CD4-positive, CD25-positive, alpha-beta regulatory T cell (primary cell): Measurements from ENCODE around the gene RAC3. TPM values are rescaled to one million over a fixed set of nuclear protein-coding genes. Genes with fewer than 3 reads are reported as not detected.

Experiments
- ATAC-seq, 2 donors: fragments of 150-1000 bp; cut with Tn5 transposase; one replicate each; pipeline ENCODE4 v1.10.0; 2021; ENCODE audit warnings: low read depth in 2 of 2, moderate number of reproducible peaks in 2 of 2, moderate library complexity in 1 of 2
- DNase-seq, 3 donors: peaks; one replicate each; pipeline versions ENCODE4 v3.0.0 to v3.0.0-alpha.2; 2012 to 2022; ENCODE audit warnings: mixed read lengths in 1 of 3
- H3K27ac ChIP-seq: one replicate; pipeline ENCODE4 v1.7.0; 2013; ENCODE audit warnings: mild to moderate bottlenecking, low read length; ENCODE audit not compliant: insufficient read depth, poor library complexity, severe bottlenecking
- H3K27me3 ChIP-seq: one replicate; pipeline ENCODE4 v1.7.0; 2013; ENCODE audit warnings: low read length; ENCODE audit not compliant: control insufficient read depth, insufficient read depth
- H3K36me3 ChIP-seq: one replicate; pipeline ENCODE4 v1.7.0; 2013; ENCODE audit warnings: mild to moderate bottlenecking, low read length, moderate library complexity; ENCODE audit not compliant: control insufficient read depth, insufficient read depth
- H3K4me1 ChIP-seq: 2 replicates; pipeline ENCODE4 v1.7.0; 2013; ENCODE audit warnings: mild to moderate bottlenecking, low read length; ENCODE audit not compliant: insufficient read depth, control insufficient read depth, poor library complexity, severe bottlenecking
- H3K4me3 ChIP-seq: one replicate; pipeline ENCODE4 v1.7.0; 2013; ENCODE audit warnings: low read depth, mild to moderate bottlenecking, low read length, moderate library complexity
- H3K9me3 ChIP-seq, 2 experiments: 1 replicate in 1 of 2; 2 replicates in 1 of 2; pipeline ENCODE4 v1.7.0; 2013; ENCODE audit warnings: low read length in 2 of 2, mild to moderate bottlenecking in 1 of 2, moderate library complexity in 1 of 2; ENCODE audit not compliant: control insufficient read depth in 2 of 2
- H3K27ac Mint-ChIP-seq, 3 donors: one replicate each; pipeline ENCODE4 v1.8.0; 2020 to 2022; ENCODE audit warnings: mild to moderate bottlenecking in 3 of 3, mixed read lengths in 3 of 3, moderate library complexity in 2 of 3
- H3K27me3 Mint-ChIP-seq: one replicate; pipeline ENCODE4 v1.8.0; 2022; ENCODE audit warnings: mild to moderate bottlenecking, mixed read lengths
- H3K36me3 Mint-ChIP-seq: one replicate; pipeline ENCODE4 v1.8.0; 2020; ENCODE audit warnings: mixed read lengths
- H3K4me1 Mint-ChIP-seq, 4 donors: one replicate each; pipeline ENCODE4 v1.8.0; 2020 to 2022; ENCODE audit warnings: mixed read lengths in 4 of 4, mild to moderate bottlenecking in 1 of 4
- H3K4me3 Mint-ChIP-seq, 4 donors: one replicate each; pipeline ENCODE4 v1.8.0; 2020 to 2022; ENCODE audit warnings: mild to moderate bottlenecking in 4 of 4, mixed read lengths in 4 of 4, moderate library complexity in 3 of 4
- H3K9me3 Mint-ChIP-seq, 7 donors: one replicate each; pipeline ENCODE4 v1.8.0; 2020 to 2022; ENCODE audit warnings: mixed read lengths in 7 of 7, mild to moderate bottlenecking in 3 of 7, moderate library complexity in 2 of 7
- polyA plus RNA-seq, 4 donors: library from polyadenylated mRNA; unstranded; fragments of 300-500 nt; fragmentation: Illumina TruSeq; gene quantifications; one replicate each; pipeline ENCODE4 v1.2.3, GENCODE V29; 2021
- total RNA-seq: library from RNA; stranded (reverse); gene quantifications from one replicate; pipeline ENCODE4 v1.2.3, GENCODE V29; 2022

The RAC3 gene
- total and polyA plus RNA-seq, 5 donors from 2014 or later, result 0.26 to 3.6 TPM; not detected in 3

DNA sequence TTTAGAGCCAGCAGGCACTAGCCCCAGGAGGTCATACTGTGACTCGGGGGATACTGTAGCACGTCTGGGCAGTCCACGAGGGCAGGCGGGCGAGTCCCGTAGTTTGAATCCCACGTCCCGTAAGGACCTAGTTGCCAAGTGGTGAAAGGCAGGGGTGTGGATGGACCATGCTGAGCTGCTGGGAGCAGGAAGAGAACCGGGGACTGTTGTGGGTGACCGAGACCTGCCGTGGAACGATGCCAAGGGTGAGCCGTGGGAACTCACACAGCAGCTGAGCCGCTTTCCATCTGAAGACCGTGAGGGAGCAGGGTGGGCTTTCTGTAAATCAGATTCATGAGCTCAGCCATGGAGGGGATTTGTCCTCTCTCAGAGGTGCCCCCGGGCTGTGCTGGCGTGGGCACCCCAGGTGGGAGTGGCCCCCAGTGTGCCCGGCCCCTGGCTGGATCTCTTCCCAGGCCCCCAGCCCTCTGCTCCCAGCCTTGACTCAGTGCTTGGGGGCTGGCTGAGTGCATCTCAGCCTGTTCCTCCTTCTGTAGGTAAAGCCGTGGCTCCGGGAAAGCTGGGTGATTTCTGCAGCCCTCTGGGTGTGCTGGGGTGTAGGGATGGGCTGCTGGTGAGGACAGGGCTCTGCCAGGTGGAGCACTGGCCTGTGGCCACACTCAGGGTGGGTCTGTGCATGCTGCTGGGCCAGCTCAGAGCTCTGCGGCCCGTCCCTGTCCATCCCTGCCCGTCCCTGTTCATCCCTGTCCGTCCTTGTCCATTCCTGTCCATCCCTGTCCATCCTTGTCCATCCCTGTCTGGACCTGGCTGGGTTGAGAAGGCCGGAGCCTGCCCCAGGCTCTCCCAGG, 40.4 kb upstream of the RAC3 start:
- no peaks in the 10 kb centered on the region for H3K4me1 ChIP-seq
- H3K36me3 Mint-ChIP-seq, result no peaks in the 10 kb centered on the region
- H3K27ac Mint-ChIP-seq, result no peak overlapping the region

DNA sequence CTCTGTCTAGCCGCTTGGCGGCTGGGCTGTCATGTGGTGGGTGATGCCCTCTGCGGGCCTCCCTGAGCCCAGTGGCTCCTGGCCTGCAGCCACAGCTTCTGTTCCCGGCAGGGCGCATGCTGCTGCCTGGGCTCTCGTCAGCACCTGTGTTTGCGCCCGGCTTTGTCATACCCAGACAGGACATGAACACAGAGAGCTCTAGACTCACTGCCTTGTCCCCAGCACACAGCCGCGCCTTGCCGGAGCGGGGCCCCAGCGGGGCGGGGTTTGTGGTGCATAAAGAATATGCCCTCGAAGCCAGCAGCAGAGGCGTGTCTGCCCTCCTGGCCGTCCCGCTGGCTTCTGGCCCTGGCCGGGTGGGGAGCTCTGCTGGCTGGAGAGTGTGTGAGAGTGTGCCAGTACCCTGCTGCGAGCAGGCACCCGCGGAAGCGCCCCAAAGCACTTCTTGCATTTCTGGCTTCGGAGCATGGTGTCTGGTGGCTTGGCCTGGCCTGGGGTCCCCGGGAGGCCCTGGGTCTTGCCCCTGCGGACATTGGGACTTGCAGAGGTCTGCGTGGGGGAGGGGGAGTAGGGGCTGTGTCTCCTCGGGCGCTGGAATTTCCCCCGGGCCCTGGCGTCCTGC, 39.7 kb upstream of the RAC3 start:
- ATAC-seq, result no peak
- no peak overlapping the region for H3K4me3 Mint-ChIP-seq
- no peaks in the 10 kb centered on the region for H3K4me1 ChIP-seq

More for the DNA sequence above, 40.4 kb upstream of the RAC3 start:
- peaks cover 0 to 9% (median 2%) of the 10 kb centered on the region in 4 donors for H3K4me1 Mint-ChIP-seq
- Histone ChIP-seq H3K36me3 (no peaks in the 10 kb centered on the region), H3K27me3 (no peaks in the 10 kb centered on the region), H3K27ac (no peak overlapping the region), H3K9me3 (no peaks in the 10 kb centered on the region), H3K4me3 (no peak overlapping the region)
- DNase-seq, result no peak
- H3K9me3 Mint-ChIP-seq, result peaks cover 0 to 1% (median 0%) of the 10 kb centered on the region in 7 donors
- ATAC-seq, result peak in 1 of 2 donors; percentile 9
- no peaks in the 10 kb centered on the region for H3K27me3 Mint-ChIP-seq
- no peak overlapping the region for H3K4me3 Mint-ChIP-seq

DNA sequence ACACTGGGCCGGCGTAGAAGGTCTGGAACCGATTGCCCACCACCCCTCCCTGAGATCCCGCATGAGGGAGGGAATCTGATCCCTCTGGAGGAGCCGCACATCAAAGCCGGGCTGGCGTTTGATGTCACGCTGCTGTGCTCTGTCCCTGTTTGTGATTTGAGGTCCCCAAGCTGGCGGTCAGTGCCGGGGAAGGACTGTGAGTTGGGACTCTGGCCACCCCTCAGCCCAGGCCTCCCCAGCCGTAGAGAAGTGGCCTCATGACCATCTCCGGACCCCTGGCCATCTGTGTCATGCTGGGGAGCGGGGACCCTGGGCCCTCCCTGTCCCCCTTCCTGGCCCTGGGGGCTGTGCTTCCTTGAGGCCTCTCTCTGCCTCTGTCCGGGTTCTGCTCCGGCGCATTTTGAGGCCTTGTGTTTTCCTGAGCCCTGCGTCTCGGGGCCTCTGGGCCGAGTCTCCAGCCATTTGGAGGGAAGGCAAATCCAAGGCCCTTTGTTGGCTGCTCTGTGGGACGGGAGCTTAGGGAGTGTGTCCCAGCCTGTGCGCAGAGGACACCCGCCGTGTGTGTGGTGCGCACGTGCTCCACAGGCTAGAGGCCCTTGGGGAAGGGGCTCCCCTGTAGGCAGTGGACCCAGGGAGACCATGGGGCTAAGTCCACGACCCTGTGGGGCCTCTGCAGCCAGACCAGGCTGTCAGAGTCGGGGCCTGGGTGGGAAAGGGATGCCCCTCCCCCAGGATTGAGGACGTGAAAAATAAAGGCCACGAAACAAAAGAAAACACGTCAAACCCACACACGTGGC, 39.0 kb upstream of the RAC3 start:
- Histone ChIP-seq H3K27me3 (no peaks in the 10 kb centered on the region), H3K36me3 (no peaks in the 10 kb centered on the region), H3K27ac (no peak overlapping the region), H3K4me1 (no peaks in the 10 kb centered on the region), H3K9me3 (no peaks in the 10 kb centered on the region), H3K4me3 (no peak overlapping the region)
- ATAC-seq, result no peak
- Mint-ChIP-seq H3K4me1 (peaks cover 0 to 6% (median 2%) of the 10 kb centered on the region in 4 donors), H3K4me3 (peak overlapping the region in 1 of 4 donors; percentile 10), H3K27me3 (no peaks in the 10 kb centered on the region), H3K27ac (no peak overlapping the region), H3K36me3 (no peaks in the 10 kb centered on the region), H3K9me3 (peaks cover 0 to 1% (median 0%) of the 10 kb centered on the region in 7 donors)
- no peak for DNase-seq

More for the DNA sequence above, 39.7 kb upstream of the RAC3 start:
- H3K9me3 Mint-ChIP-seq, result peaks cover 0 to 1% (median 0%) of the 10 kb centered on the region in 7 donors
- H3K27ac ChIP-seq, result no peak overlapping the region
- H3K4me1 Mint-ChIP-seq, result peaks cover 0 to 9% (median 2%) of the 10 kb centered on the region in 4 donors
- H3K36me3 Mint-ChIP-seq, result no peaks in the 10 kb centered on the region
- H3K4me3 ChIP-seq, result no peak overlapping the region
- no peaks in the 10 kb centered on the region for H3K36me3 ChIP-seq
- DNase-seq, result no peak
- no peaks in the 10 kb centered on the region for H3K27me3 Mint-ChIP-seq
- H3K27ac Mint-ChIP-seq, result no peak overlapping the region
- H3K27me3 ChIP-seq, result no peaks in the 10 kb centered on the region
- no peaks in the 10 kb centered on the region for H3K9me3 ChIP-seq

DNA sequence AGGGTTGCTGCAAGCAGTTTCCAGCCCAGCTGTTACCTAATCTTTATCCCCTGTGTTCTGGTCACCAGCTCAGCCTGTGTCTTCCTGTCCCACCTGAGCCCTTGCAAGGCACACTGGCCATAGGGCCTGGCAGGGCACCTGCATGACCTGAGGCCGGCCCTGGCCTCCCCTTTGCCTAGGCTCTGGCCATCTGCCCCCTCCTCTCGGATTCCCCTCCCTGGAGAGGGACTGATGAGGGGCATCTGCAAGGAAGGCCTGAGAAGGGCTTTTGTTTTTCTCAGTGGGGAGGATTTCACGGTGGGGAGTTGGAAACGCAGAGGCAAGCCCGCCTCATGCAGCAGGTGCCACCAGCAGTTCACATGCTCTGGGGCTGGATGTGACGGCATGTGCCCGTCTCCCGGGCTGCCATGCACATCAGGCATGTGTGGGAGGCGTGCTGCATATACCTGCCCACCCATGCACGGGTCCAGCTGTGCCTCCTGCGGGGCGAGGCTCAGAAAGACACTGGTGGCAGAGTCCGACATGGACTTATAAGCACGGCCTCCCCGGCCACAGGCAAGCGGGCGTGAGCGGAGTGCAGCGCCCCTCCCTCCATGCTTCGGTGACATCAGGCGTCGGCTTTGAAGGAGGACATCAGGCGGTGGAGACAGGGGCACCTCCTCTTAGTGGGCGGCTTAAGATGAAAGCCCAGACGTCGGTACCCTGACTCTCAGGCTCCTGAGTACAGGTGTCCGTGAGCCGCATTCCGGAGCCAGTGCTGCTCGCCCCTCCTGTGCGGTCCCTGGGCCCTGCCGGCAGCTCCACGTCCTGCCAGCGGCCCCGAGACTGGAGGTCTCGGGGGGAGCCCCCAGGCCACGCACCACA, 37.5 kb upstream of the RAC3 start:
- H3K27ac Mint-ChIP-seq, result peak overlapping the region in 1 of 3 donors; percentile 14

DNA sequence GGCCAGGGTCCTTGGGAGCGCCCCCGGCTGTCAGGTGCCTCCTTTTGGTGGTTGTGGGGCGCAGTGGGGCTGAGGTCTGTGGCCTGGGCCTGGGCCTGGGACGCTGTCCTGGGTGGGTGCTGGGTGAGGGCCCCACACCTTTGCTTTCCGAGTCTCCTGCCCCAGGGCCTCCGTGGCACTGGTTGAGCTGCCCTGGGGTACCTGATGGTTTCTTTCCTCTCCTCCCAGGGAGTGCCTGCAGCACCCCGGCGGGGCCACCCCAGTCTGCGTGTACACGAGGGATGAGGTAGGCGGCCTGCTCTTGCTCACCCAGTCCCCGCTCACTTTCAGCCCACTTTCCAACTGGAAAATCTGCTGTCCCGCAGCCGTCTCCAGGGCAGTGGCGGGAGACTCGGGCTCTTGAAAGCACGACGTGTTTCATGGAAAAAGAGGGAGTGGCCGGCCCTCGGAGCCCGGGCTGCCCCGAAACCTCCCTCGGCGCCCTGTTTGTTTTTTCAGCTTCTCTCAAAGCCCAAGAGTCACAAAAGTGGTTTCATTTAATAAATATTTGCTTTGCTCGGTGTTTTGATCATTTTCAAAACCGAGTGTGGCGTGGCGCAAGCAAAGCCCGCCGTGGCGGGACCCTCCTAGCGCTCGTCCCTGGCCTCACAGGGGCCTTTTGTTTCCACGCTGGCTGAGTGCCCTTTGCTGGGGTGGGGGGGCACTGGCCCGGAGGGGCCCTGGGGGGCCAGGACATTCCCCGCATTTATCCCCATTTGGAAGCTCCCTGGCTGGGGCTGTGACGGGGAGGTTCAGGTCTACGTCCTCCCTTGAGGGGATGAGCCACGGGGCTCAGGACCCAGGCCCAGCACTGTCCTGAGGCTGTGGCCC, 36.6 kb upstream of the RAC3 start:
- Mint-ChIP-seq H3K9me3 (peaks cover 0 to 1% (median 0%) of the 10 kb centered on the region in 7 donors), H3K27me3 (no peaks in the 10 kb centered on the region), H3K4me3 (no peak overlapping the region), H3K36me3 (no peaks in the 10 kb centered on the region), H3K4me1 (peaks cover 0 to 6% (median 2%) of the 10 kb centered on the region in 4 donors), H3K27ac (no peak overlapping the region)
- ATAC-seq (no peak), DNase-seq (no peak)
- no peaks in the 10 kb centered on the region for H3K27me3 ChIP-seq
- H3K27ac ChIP-seq, result no peak overlapping the region
- H3K4me3 ChIP-seq, result no peak overlapping the region
- no peaks in the 10 kb centered on the region for H3K36me3 ChIP-seq
- H3K4me1 ChIP-seq, result no peaks in the 10 kb centered on the region
- H3K9me3 ChIP-seq, result no peaks in the 10 kb centered on the region

More for the DNA sequence above, 37.5 kb upstream of the RAC3 start:
- Mint-ChIP-seq H3K4me3 (no peak overlapping the region), H3K27me3 (no peaks in the 10 kb centered on the region), H3K9me3 (peaks cover 0 to 1% (median 0%) of the 10 kb centered on the region in 7 donors), H3K36me3 (no peaks in the 10 kb centered on the region), H3K4me1 (peaks cover 0 to 6% (median 2%) of the 10 kb centered on the region in 4 donors)
- no peaks in the 10 kb centered on the region for H3K9me3 ChIP-seq
- H3K36me3 ChIP-seq, result no peaks in the 10 kb centered on the region
- DNase-seq (no peak), ATAC-seq (no peak)
- H3K4me1 ChIP-seq, result no peaks in the 10 kb centered on the region
- H3K27me3 ChIP-seq, result no peaks in the 10 kb centered on the region
- no peak overlapping the region for H3K4me3 ChIP-seq
- H3K27ac ChIP-seq, result no peak overlapping the region

DNA sequence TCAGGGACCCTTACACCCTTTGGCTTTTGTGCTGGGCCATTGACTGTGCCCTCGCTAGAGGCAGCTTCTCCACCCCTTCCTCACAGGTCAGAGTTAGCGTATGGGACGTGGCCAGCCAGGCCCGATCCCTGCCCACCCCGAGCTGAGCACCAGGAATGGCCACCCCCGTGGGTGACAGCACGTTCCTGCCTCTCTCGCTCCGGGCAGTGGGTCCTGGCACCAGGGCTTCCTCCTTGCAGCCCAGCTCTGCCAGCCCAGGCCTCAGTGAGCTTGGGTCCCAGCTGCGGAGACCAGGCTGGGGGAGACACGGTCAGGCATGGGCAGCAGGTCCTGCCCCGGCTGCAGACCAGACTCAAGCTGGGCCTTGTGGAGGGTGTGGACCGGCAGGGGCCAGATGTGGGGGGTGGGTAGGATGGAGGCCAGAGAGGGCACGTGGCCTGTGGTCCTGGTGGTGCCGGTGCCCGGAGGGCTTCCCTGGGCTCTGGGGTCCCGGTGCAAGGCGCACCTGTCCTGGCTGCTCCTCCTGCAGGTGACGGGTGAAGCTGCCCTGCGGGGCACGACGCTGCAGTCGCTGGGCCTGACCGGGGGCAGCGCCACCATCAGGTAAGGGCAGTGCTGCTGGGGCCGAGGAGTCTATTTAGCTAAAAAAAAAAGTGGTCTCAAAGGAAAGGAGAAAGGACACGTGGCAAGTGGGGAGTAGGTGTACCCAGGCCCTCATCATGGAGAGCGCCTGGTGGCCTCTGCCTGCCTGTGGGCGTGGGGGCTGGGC, 35.8 kb upstream of the RAC3 start:
- ATAC-seq (no peak), DNase-seq (no peak)
- Histone ChIP-seq H3K9me3 (no peaks in the 10 kb centered on the region), H3K27ac (no peak overlapping the region), H3K27me3 (no peaks in the 10 kb centered on the region), H3K36me3 (no peaks in the 10 kb centered on the region), H3K4me1 (no peaks in the 10 kb centered on the region), H3K4me3 (no peak overlapping the region)
- no peak overlapping the region for H3K27ac Mint-ChIP-seq
- H3K4me3 Mint-ChIP-seq, result no peak overlapping the region
- H3K27me3 Mint-ChIP-seq, result no peaks in the 10 kb centered on the region
- peaks cover 0 to 1% (median 0%) of the 10 kb centered on the region in 7 donors for H3K9me3 Mint-ChIP-seq
- H3K36me3 Mint-ChIP-seq, result no peaks in the 10 kb centered on the region
- H3K4me1 Mint-ChIP-seq, result peaks cover 0 to 2% (median under 1%) of the 10 kb centered on the region in 4 donors
